HepG2 (cell line): Measurements from ENCODE around the gene MSMB. TPM values are rescaled to one million over a fixed set of nuclear protein-coding genes. Genes with fewer than 3 reads are reported as not detected.

Source experiments
- ARNT ChIP-seq: fragments of 450-650 bp; IDR thresholded peaks from 2 replicates; pipeline ENCODE4 v1.6.1; 2017
- DPF2 ChIP-seq: sonication (generic); formaldehyde crosslinking; IDR thresholded peaks from 2 replicates; pipeline ENCODE4 v1.4.0; 2020; ENCODE audit warnings: mild to moderate bottlenecking, low read depth, missing genetic modification reagents, borderline replicate concordance
- DR1 ChIP-seq: sonication (generic); formaldehyde crosslinking; IDR thresholded peaks from 2 replicates; pipeline ENCODE4 v1.8.0; 2021; ENCODE audit warnings: mild to moderate bottlenecking, missing genetic modification reagents, inconsistent platforms
- ETS1 ChIP-seq: sonication (generic); formaldehyde crosslinking; IDR thresholded peaks from 2 replicates; pipeline ENCODE4 v1.4.0; 2020; ENCODE audit warnings: missing genetic modification reagents
- HOXD1 ChIP-seq: sonication (generic); formaldehyde crosslinking; IDR thresholded peaks from 2 replicates; pipeline ENCODE4 v1.5.0; 2020; ENCODE audit warnings: missing genetic modification reagents
- IKZF1 ChIP-seq: fragments of 450-650 bp; IDR thresholded peaks from 2 replicates; pipeline ENCODE4 v1.7.1; 2016
- LCORL ChIP-seq, 2 experiments: fragments of 450-650 bp in 1 of 2; sonication (generic) in 1 of 2; formaldehyde crosslinking in 1 of 2; IDR thresholded peaks; 2 replicates each; pipeline versions ENCODE4 v1.5.0 to v1.6.1; 2017 to 2020; ENCODE audit warnings: antibody characterized with exemption in 1 of 2, missing genetic modification reagents in 1 of 2
- MED1 ChIP-seq: sonication (generic); formaldehyde crosslinking; IDR thresholded peaks from 2 replicates; pipeline ENCODE4 v1.4.0; 2020; ENCODE audit warnings: missing genetic modification reagents
- MTA3 ChIP-seq: sonication (generic); formaldehyde crosslinking; IDR thresholded peaks from 2 replicates; pipeline ENCODE4 v1.4.0; 2020; ENCODE audit warnings: missing genetic modification reagents
- NONO ChIP-seq, 2 experiments: fragments of 450-650 bp in 1 of 2; sonication (generic) in 1 of 2; formaldehyde crosslinking in 1 of 2; IDR thresholded peaks in 1 of 2; conservative IDR thresholded peaks in 1 of 2; 2 replicates each; pipeline versions ENCODE4 v1.6.1 to v1.8.0; 2017 to 2022; ENCODE audit warnings: mild to moderate bottlenecking in 1 of 2, missing genetic modification reagents in 1 of 2, moderate library complexity in 1 of 2
- PITX1 ChIP-seq: sonication (generic); formaldehyde crosslinking; IDR thresholded peaks from 2 replicates; pipeline ENCODE4 v1.5.1; 2020; ENCODE audit warnings: mild to moderate bottlenecking, missing genetic modification reagents
- RAD21 ChIP-seq: fragments of 450-650 bp; formaldehyde crosslinking; IDR thresholded peaks from 2 replicates; pipeline ENCODE4 v1.5.0; 2020; ENCODE audit warnings: mild to moderate bottlenecking
- RBM39 ChIP-seq: fragments of 200-400 bp; formaldehyde crosslinking; IDR thresholded peaks from one replicate; pipeline ENCODE4 v1.6.1; 2018; ENCODE audit warnings: antibody characterized with exemption, mild to moderate bottlenecking, low read depth, low read length; ENCODE audit not compliant: poor library complexity, severe bottlenecking
- TMF1 ChIP-seq: sonication (generic); formaldehyde crosslinking; IDR thresholded peaks from 2 replicates; pipeline ENCODE4 v1.8.1; 2022; ENCODE audit warnings: low read depth, missing genetic modification reagents
- U2AF1 ChIP-seq: fragments of 200-400 bp; formaldehyde crosslinking; optimal IDR thresholded peaks from 2 replicates; pipeline ENCODE3; 2017; ENCODE audit warnings: mild to moderate bottlenecking, low read depth, low read length
- ZFP37 ChIP-seq: sonication (generic); formaldehyde crosslinking; IDR thresholded peaks from 2 replicates; pipeline ENCODE4 v1.4.0; 2020; ENCODE audit warnings: missing genetic modification reagents, borderline replicate concordance
- ZMAT5 ChIP-seq: sonication (generic); formaldehyde crosslinking; IDR thresholded peaks from 2 replicates; pipeline ENCODE4 v1.5.0; 2020; ENCODE audit warnings: mild to moderate bottlenecking, low read depth, missing genetic modification reagents, borderline replicate concordance
- ZNF20 ChIP-seq: sonication (generic); formaldehyde crosslinking; IDR thresholded peaks from 2 replicates; pipeline ENCODE4 v1.4.0; 2020; ENCODE audit warnings: mild to moderate bottlenecking, moderate library complexity, missing genetic modification reagents
- ZNF501 ChIP-seq: sonication (generic); formaldehyde crosslinking; IDR thresholded peaks from 2 replicates; pipeline ENCODE4 v1.5.1; 2020; ENCODE audit warnings: mild to moderate bottlenecking, moderate library complexity, missing genetic modification reagents
- ZNF569 ChIP-seq: sonication (generic); formaldehyde crosslinking; IDR thresholded peaks from 2 replicates; pipeline ENCODE4 v1.5.0; 2020; ENCODE audit warnings: mild to moderate bottlenecking, missing genetic modification reagents, moderate library complexity, borderline replicate concordance
- ZNF703 ChIP-seq: sonication (generic); formaldehyde crosslinking; IDR thresholded peaks from 2 replicates; pipeline ENCODE4 v1.5.1; 2020; ENCODE audit warnings: missing genetic modification reagents, mild to moderate bottlenecking, moderate library complexity, borderline replicate concordance
- ZNF746 ChIP-seq: sonication (generic); formaldehyde crosslinking; IDR thresholded peaks from 2 replicates; pipeline ENCODE4 v1.8.0; 2022; ENCODE audit warnings: mild to moderate bottlenecking, missing genetic modification reagents
- ZZZ3 ChIP-seq: sonication (generic); formaldehyde crosslinking; IDR thresholded peaks from 2 replicates; pipeline ENCODE4 v1.4.0; 2020; ENCODE audit warnings: missing genetic modification reagents, mild to moderate bottlenecking, borderline replicate concordance
- polyA plus RNA-seq, 8 experiments: library from polyadenylated mRNA; depleted of rRNA in 3 of 8; stranded (reverse) in 7 of 8; unstranded in 1 of 8; fragments of >200 nt; fragmentation: Illumina TruSeq in 4 of 8; extraction: Trizol in 4 of 8; gene quantifications; 2 replicates each; pipeline versions ENCODE4 v1.2.1 to v1.2.3, GENCODE V29; 2011 to 2016; ENCODE audit warnings: low read depth in 4 of 8, missing spikeins in 1 of 8, mixed read lengths in 1 of 8; ENCODE audit not compliant: insufficient read depth in 1 of 8
- total RNA-seq, 5 experiments: library from RNA; depleted of rRNA; stranded (reverse); fragments of >200 nt; fragmentation: Illumina TruSeq; extraction: Trizol; gene quantifications; 2 replicates each; pipeline ENCODE4 v1.2.3, GENCODE V29; 2016; ENCODE audit warnings: low read depth in 1 of 5
- TF ChIP-seq, protein P1 (sequence below): IDR thresholded peaks from 2 replicates; pipeline ENCODE4 v1.6.1; 2016
- TF ChIP-seq, protein P2 (sequence below): sonication (generic); formaldehyde crosslinking; IDR thresholded peaks from 2 replicates; pipeline ENCODE4 v1.5.1; 2020; ENCODE audit warnings: missing genetic modification reagents, mild to moderate bottlenecking, borderline replicate concordance

Gene MSMB
- total and polyA plus RNA-seq, 2 of the 13 experiments (the other 11 are each of a cell fraction or from before 2014, with no cell fraction given) = 0.84 TPM; not detected in 1

DNA sequence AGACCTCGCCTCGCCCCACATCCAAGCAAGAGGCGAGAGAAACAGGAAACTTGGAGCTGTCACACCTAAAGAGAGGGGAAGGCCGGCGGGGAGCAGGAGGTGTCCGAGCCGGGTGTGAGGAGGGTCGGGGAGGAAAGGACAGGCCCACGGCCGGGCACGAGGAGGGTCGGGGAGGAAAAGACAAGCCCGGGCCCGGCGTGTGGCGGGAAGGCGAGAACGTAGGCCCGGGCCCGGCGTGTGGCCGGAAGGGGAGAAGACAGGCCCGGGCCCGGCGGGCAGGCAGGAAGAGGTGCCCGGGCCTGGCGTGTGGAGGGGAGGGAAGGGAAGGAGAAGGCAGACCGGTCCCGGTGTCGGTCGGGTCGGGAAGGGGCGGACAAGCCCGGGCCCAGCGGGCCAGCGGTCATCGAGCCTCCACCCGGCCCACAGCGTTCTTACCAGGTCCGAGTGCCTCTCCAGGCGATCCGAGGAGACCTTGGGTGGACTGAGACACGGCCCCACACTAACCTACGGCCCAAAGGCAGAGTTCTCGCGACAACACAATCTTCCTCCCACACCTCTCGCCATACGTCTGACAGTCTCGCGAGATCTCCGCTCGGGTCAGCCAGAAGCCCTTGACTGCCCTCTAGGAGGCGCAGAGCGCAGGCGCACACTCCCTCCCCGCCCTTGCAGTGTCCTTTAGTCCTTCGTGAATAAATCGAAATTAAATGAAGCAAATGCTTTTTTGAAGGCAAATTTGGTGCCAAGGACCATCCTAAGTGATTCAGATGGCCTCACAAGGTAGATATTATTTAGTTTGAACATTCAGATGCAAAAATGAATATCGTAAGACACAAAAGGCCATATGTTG, 15.8 kb downstream of the MSMB start, which contains the start of gene NCOA4 (continued):
- TF ChIP-seq, protein P1, sequence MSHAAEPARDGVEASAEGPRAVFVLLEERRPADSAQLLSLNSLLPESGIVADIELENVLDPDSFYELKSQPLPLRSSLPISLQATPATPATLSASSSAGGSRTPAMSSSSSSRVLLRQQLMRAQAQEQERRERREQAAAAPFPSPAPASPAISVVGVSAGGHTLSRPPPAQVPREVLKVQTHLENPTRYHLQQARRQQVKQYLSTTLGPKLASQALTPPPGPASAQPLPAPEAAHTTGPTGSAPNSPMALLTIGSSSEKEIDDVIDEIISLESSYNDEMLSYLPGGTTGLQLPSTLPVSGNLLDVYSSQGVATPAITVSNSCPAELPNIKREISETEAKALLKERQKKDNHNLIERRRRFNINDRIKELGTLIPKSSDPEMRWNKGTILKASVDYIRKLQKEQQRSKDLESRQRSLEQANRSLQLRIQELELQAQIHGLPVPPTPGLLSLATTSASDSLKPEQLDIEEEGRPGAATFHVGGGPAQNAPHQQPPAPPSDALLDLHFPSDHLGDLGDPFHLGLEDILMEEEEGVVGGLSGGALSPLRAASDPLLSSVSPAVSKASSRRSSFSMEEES (CRISPR knock-in tag) = peak; percentile 35; the same call in 1 of the 2 replicates
- no peak for TF ChIP-seq ARNT
- no peak for TF ChIP-seq IKZF1
- TF ChIP-seq MTA3 (CRISPR knock-in tag) = no peak
- peak; percentile 46 for TF ChIP-seq U2AF1
- TF ChIP-seq RAD21 (CRISPR knock-in tag) = no peak
- TF ChIP-seq MED1 (CRISPR knock-in tag) = peak; percentile 66; the same call in 1 of the 2 replicates
- TF ChIP-seq RBM39 = peak; percentile 87
- 0 out of 2 replicates have a peak, but pooled peaks have one; percentile 37 for TF ChIP-seq ZNF569 (CRISPR knock-in tag)
- no peak for TF ChIP-seq ZMAT5 (CRISPR knock-in tag)
- no peak; the same call in 1 of the 2 replicates for TF ChIP-seq ZNF703 (CRISPR knock-in tag)
- TF ChIP-seq ZNF501 (CRISPR knock-in tag) = peak; percentile 79
- TF ChIP-seq ZNF746 (CRISPR knock-in tag) = no peak; the same call in 1 of the 2 replicates
- peak; percentile 70; the same call in 1 of the 2 replicates for TF ChIP-seq DR1 (CRISPR knock-in tag)
- TF ChIP-seq LCORL (IDR thresholded peaks at IDR 0.05) = no peak
- peak; percentile 57; the same call in 1 of the 2 replicates for TF ChIP-seq LCORL (CRISPR knock-in tag; IDR thresholded peaks at IDR 0.05)
- TF ChIP-seq ZZZ3 (CRISPR knock-in tag) = peak; percentile 5; the same call in 1 of the 2 replicates
- TF ChIP-seq PITX1 (CRISPR knock-in tag) = no peak
- TF ChIP-seq DPF2 (CRISPR knock-in tag) = no peak
- peak; percentile 39; the same call in 1 of the 2 replicates for TF ChIP-seq HOXD1 (CRISPR knock-in tag)
- 0 out of 2 replicates have a peak, but pooled peaks have one; percentile 21 for TF ChIP-seq ETS1
- TF ChIP-seq ZNF20 (CRISPR knock-in tag) = no peak
- TF ChIP-seq, protein P2, sequence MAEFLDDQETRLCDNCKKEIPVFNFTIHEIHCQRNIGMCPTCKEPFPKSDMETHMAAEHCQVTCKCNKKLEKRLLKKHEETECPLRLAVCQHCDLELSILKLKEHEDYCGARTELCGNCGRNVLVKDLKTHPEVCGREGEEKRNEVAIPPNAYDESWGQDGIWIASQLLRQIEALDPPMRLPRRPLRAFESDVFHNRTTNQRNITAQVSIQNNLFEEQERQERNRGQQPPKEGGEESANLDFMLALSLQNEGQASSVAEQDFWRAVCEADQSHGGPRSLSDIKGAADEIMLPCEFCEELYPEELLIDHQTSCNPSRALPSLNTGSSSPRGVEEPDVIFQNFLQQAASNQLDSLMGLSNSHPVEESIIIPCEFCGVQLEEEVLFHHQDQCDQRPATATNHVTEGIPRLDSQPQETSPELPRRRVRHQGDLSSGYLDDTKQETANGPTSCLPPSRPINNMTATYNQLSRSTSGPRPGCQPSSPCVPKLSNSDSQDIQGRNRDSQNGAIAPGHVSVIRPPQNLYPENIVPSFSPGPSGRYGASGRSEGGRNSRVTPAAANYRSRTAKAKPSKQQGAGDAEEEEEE (CRISPR knock-in tag) = no peak
- no peak for TF ChIP-seq NONO (IDR thresholded peaks at IDR 0.05)
- TF ChIP-seq NONO (CRISPR knock-in tag; conservative IDR thresholded peaks at IDR 0.05) = 0 out of 2 replicates have a peak, but pooled peaks have one; percentile 65
- no peak; the same call in 1 of the 2 replicates for TF ChIP-seq TMF1 (CRISPR knock-in tag)
- no peak for TF ChIP-seq ZFP37 (CRISPR knock-in tag)
